H1 (cell line): ENCODE measurements around the gene CTXN1. TPM values are rescaled to one million over a fixed set of nuclear protein-coding genes. Genes with fewer than 3 reads are reported as not detected.

Source experiments
- CTCF ChIA-PET: fragments of 300-600 bp; sonication (Branson Sonifier 250); formaldehyde crosslinking; loops from one replicate; lab custom pipeline; 2021; ENCODE audit not compliant: partially characterized antibody; lab: Charles Lee
- POLR2A ChIA-PET: fragments of 300-600 bp; sonication (Branson Sonifier 250); formaldehyde crosslinking; loops from one replicate; lab custom pipeline; 2021; ENCODE audit warnings: inconsistent platforms; ENCODE audit not compliant: partially characterized antibody; lab: Charles Lee
- DNase-seq, 2 experiments: peaks; one replicate each; pipeline versions ENCODE4 v3.0.0 to v3.0.0-alpha.2; 2010 to 2022; ENCODE audit warnings: low spot score in 2 of 2, low read depth in 1 of 2, mixed read lengths in 1 of 2
- FAIRE-seq: peaks from 2 replicates; lab custom pipeline; 2011; peaks lifted over from hg19 to GRCh38; lab: Jason Lieb, UNC
- H2AFZ ChIP-seq: 2 replicates; pipeline ENCODE4 v1.8.1; 2012; ENCODE audit warnings: low read length, inconsistent platforms
- H2AK5ac ChIP-seq: 2 replicates; pipeline ENCODE4 v1.6.1; 2013; ENCODE audit warnings: low read depth, low read length
- H2BK120ac ChIP-seq: replicated peaks from 2 replicates; pipeline ENCODE3; 2013; ENCODE audit warnings: low read depth, low read length, inconsistent platforms
- H2BK12ac ChIP-seq: 2 replicates; pipeline ENCODE4 v1.6.1; 2013; ENCODE audit warnings: low read depth, low read length
- H2BK15ac ChIP-seq: 2 replicates; pipeline ENCODE4 v1.6.1; 2013; ENCODE audit warnings: low read length
- H2BK20ac ChIP-seq: 2 replicates; pipeline ENCODE4 v1.6.1; 2013; ENCODE audit warnings: low read length
- H2BK5ac ChIP-seq: 2 replicates; pipeline ENCODE4 v1.6.1; 2013; ENCODE audit warnings: low read depth, low read length
- H3K14ac ChIP-seq: 2 replicates; pipeline ENCODE4 v1.6.1; 2013; ENCODE audit warnings: inconsistent platforms; ENCODE audit not compliant: insufficient read length
- H3K18ac ChIP-seq: 2 replicates; pipeline ENCODE4 v1.6.1; 2013; ENCODE audit warnings: low read length; ENCODE audit errors: extremely low read depth
- H3K23ac ChIP-seq: 2 replicates; pipeline ENCODE4 v1.6.1; 2013; ENCODE audit warnings: inconsistent platforms; ENCODE audit not compliant: insufficient read length
- H3K23me2 ChIP-seq: 2 replicates; pipeline ENCODE4 v1.6.1; 2013; ENCODE audit warnings: low read depth, low read length
- H3K27ac ChIP-seq: 2 replicates; pipeline ENCODE4 v1.6.1; 2011; ENCODE audit warnings: low read depth, low read length, inconsistent platforms
- H3K27me3 ChIP-seq, 4 experiments: replicated peaks in 1 of 4; 1 replicate in 1 of 4; 2 replicates in 3 of 4; pipeline versions ENCODE4 v1.6.1 to v1.8.1; 2011 to 2013; ENCODE audit warnings: low read length in 3 of 4, mild to moderate bottlenecking in 3 of 4, inconsistent platforms in 2 of 4, mixed read lengths in 2 of 4, moderate library complexity in 1 of 4; ENCODE audit not compliant: control insufficient read depth in 3 of 4, insufficient read depth in 3 of 4; ENCODE audit errors: extremely low read depth in 1 of 4
- H3K36me3 ChIP-seq, 4 experiments: 2 replicates each; pipeline versions ENCODE4 v1.6.1 to v1.8.1; 2011 to 2013; ENCODE audit warnings: mild to moderate bottlenecking in 4 of 4, low read length in 3 of 4, moderate library complexity in 2 of 4, control low read depth in 1 of 4, inconsistent platforms in 1 of 4; ENCODE audit not compliant: insufficient read depth in 4 of 4, control insufficient read depth in 2 of 4
- H3K4ac ChIP-seq: replicated peaks from 2 replicates; pipeline ENCODE3; 2013; ENCODE audit warnings: low read length, low read depth, mixed read lengths, inconsistent platforms; ENCODE audit not compliant: insufficient read length
- H3K4me1 ChIP-seq, 4 experiments: replicated peaks in 1 of 4; 1 replicate in 1 of 4; 2 replicates in 3 of 4; pipeline versions ENCODE4 v1.6.1 to v1.8.1; 2011 to 2013; ENCODE audit warnings: low read length in 3 of 4, inconsistent platforms in 2 of 4, mixed read lengths in 1 of 4; ENCODE audit not compliant: insufficient read depth in 4 of 4, control insufficient read depth in 3 of 4
- H3K4me2 ChIP-seq, 2 experiments: 2 replicates each; pipeline versions ENCODE4 v1.6.1 to v1.8.1; 2011 to 2013; ENCODE audit warnings: low read depth in 2 of 2, low read length in 2 of 2, control low read depth in 1 of 2, inconsistent platforms in 1 of 2, mild to moderate bottlenecking in 1 of 2; ENCODE audit not compliant: insufficient read depth in 1 of 2
- H3K4me3 ChIP-seq, 4 experiments: fragments of 200-600, 300-600 bp in 1 of 4; sonication (generic), shearing (Covaris generic), sonication (Bioruptor Twin) in 1 of 4; 2 replicates each; pipeline versions ENCODE4 v1.5.1 to v1.8.1; 2011 to 2016; ENCODE audit warnings: low read length in 4 of 4, low read depth in 3 of 4, control low read depth in 2 of 4, inconsistent platforms in 2 of 4, mild to moderate bottlenecking in 2 of 4, mixed read lengths in 1 of 4, moderate library complexity in 1 of 4; ENCODE audit not compliant: insufficient read depth in 2 of 4; ENCODE audit errors: extremely low read depth in 1 of 4
- H3K56ac ChIP-seq: replicated peaks from 2 replicates; pipeline ENCODE3; 2013; ENCODE audit warnings: low read depth, mild to moderate bottlenecking, mixed read lengths, low read length, inconsistent platforms; ENCODE audit not compliant: insufficient read length
- H3K79me1 ChIP-seq: 2 replicates; pipeline ENCODE4 v1.6.1; 2013; ENCODE audit warnings: low read depth, low read length, control low read depth
- H3K79me2 ChIP-seq, 2 experiments: 2 replicates each; pipeline versions ENCODE4 v1.6.1 to v1.8.1; 2012 to 2013; ENCODE audit warnings: low read length in 2 of 2, mild to moderate bottlenecking in 2 of 2, inconsistent platforms in 1 of 2; ENCODE audit not compliant: insufficient read depth in 2 of 2, control insufficient read depth in 1 of 2
- H3K9ac ChIP-seq, 4 experiments: replicated peaks in 1 of 4; 1 replicate in 1 of 4; 2 replicates in 3 of 4; pipeline versions ENCODE4 v1.6.1 to v1.8.1; 2011 to 2013; ENCODE audit warnings: low read depth in 3 of 4, low read length in 3 of 4, control low read depth in 2 of 4, mild to moderate bottlenecking in 2 of 4, moderate library complexity in 2 of 4, inconsistent platforms in 1 of 4; ENCODE audit errors: extremely low read depth in 1 of 4
- H3K9me3 ChIP-seq, 2 experiments: 2 replicates each; pipeline versions ENCODE4 v1.6.1 to v1.8.1; 2012 to 2013; ENCODE audit warnings: mild to moderate bottlenecking in 2 of 2, moderate library complexity in 2 of 2, control low read depth in 1 of 2, inconsistent platforms in 1 of 2, low read depth in 1 of 2, low read length in 1 of 2, mixed read lengths in 1 of 2; ENCODE audit not compliant: insufficient read depth in 2 of 2
- H4K20me1 ChIP-seq, 2 experiments: replicated peaks in 1 of 2; 2 replicates each; pipeline versions ENCODE3 to v1.8.1; 2011 to 2013; ENCODE audit warnings: inconsistent platforms in 2 of 2, low read length in 2 of 2, mild to moderate bottlenecking in 1 of 2; ENCODE audit not compliant: insufficient read depth in 2 of 2, control insufficient read depth in 1 of 2
- H4K5ac ChIP-seq: 2 replicates; pipeline ENCODE4 v1.6.1; 2013; ENCODE audit warnings: low read length, low read depth, mixed read lengths, inconsistent platforms; ENCODE audit not compliant: insufficient read length
- H4K8ac ChIP-seq: 2 replicates; pipeline ENCODE4 v1.8.0; 2013; ENCODE audit warnings: mild to moderate bottlenecking, moderate library complexity, low read length, inconsistent platforms; ENCODE audit not compliant: insufficient read depth; ENCODE audit errors: extremely low read depth
- H4K91ac ChIP-seq: replicated peaks from 2 replicates; pipeline ENCODE3; 2013; ENCODE audit warnings: low read length, mixed read lengths, inconsistent platforms; ENCODE audit not compliant: insufficient read length
- CBX5 ChIP-seq: fragments of 300-800, 300-1000 bp; sonication (generic); IDR thresholded peaks from 2 replicates; pipeline ENCODE4 v1.7.1; 2016; ENCODE audit warnings: antibody characterized with exemption, low read length, low read depth
- CHD1 ChIP-seq: IDR thresholded peaks from 2 replicates; pipeline ENCODE4 v1.6.1; 2012; ENCODE audit warnings: low read depth, low read length, improper control_type of control experiment
- E2F6 ChIP-seq: IDR thresholded peaks from 2 replicates; pipeline ENCODE4 v1.6.1; 2012; ENCODE audit warnings: inconsistent platforms
- GABPA ChIP-seq: IDR thresholded peaks from 2 replicates; pipeline ENCODE4 v1.6.1; 2011; ENCODE audit warnings: mild to moderate bottlenecking, low read length, moderate library complexity, borderline replicate concordance; ENCODE audit not compliant: insufficient read depth
- KDM4A ChIP-seq: IDR thresholded peaks from one replicate; pipeline ENCODE4 v1.7.1; 2012; ENCODE audit warnings: low read depth, mild to moderate bottlenecking, moderate library complexity, low read length, inconsistent platforms; ENCODE audit not compliant: severe bottlenecking
- POU5F1 ChIP-seq: IDR thresholded peaks from 2 replicates; pipeline ENCODE4 v1.6.1; 2011; ENCODE audit warnings: low read depth, mild to moderate bottlenecking, low read length, moderate library complexity
- RAD21 ChIP-seq, 2 experiments: IDR thresholded peaks in 1 of 2; conservative IDR thresholded peaks in 1 of 2; 2 replicates each; pipeline ENCODE4 v1.6.1; 2011; ENCODE audit warnings: low read depth in 2 of 2, low read length in 2 of 2, improper control_type of control experiment in 1 of 2, inconsistent platforms in 1 of 2, mild to moderate bottlenecking in 1 of 2, moderate library complexity in 1 of 2
- RNF2 ChIP-seq: fragments of 200-900, 300-1000 bp; sonication (generic); IDR thresholded peaks from 2 replicates; pipeline ENCODE4 v1.7.1; 2016; ENCODE audit warnings: borderline replicate concordance, low read depth, mild to moderate bottlenecking, antibody characterized with exemption, low read length; ENCODE audit not compliant: poor library complexity, severe bottlenecking; ENCODE audit errors: missing control alignments
- WGBS, 2 experiments: shearing (Covaris generic) in 1 of 2; methylation state at CpG; one replicate each; pipeline versions ENCODE4 v1.1.6 to v1.1.7; 2013 to 2015; ENCODE audit warnings: low lambda C conversion rate in 2 of 2, mixed read lengths in 2 of 2, inconsistent platforms in 1 of 2, low coverage in 1 of 2, missing lambda C conversion rate in 1 of 2; ENCODE audit not compliant: insufficient replicate concordance in 2 of 2, insufficient coverage in 1 of 2, insufficient read length in 1 of 2; ENCODE audit errors: extremely low coverage in 1 of 2, missing lambda C conversion rate in 1 of 2; 5-methylcytosine and 5-hydroxymethylcytosine counted together
- polyA plus RNA-seq, 7 experiments: library from polyadenylated mRNA; depleted of rRNA in 3 of 7; stranded (reverse) in 5 of 7; unstranded in 2 of 7; fragments of >200 nt in 5 of 7; fragments of 200-250 nt in 2 of 7; gene quantifications; 1 replicate in 5 of 7; 2 replicates in 1 of 7; 4 replicates in 1 of 7; pipeline versions ENCODE4 v1.2.1 to v1.2.3, GENCODE V29; 2011 to 2013; ENCODE audit warnings: missing spikeins in 2 of 7, mixed read lengths in 2 of 7
- total RNA-seq: library from RNA; stranded (reverse); fragmentation: NEBNext Ultra II Directional; extraction: Animal tissue kit (Norgen Biotek cat#: 25700); gene quantifications from 2 replicates; pipeline ENCODE4 v1.2.1, GENCODE V29; 2021

The CTXN1 gene
- total and polyA plus RNA-seq, 2 of the 8 experiments (the other 6 are each of a cell fraction or from before 2014, with no cell fraction given) = 16.4 to 58.0 TPM

DNA sequence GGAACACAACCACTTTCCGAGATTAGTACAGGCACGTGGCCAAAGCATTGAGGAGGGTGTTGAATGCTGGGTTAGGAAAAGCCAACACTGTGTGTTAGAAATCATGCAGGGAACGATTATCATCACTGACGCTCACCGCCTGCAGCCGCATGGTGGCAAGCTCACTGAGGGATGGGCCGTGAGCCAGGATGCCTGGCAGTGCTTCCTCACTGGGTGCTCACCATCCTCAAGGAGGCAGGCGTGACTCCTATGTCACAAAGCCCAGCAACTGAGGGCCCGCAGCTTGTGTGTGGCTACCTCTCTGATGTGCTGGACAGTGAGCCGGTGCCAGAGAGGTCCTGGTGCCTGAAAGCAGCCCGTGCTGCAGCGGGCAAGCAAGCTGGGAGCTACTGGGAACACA, 47.9 kb upstream of the CTXN1 start:
- TF ChIP-seq POU5F1 (no peak), RAD21 (IDR thresholded peaks at IDR 0.05 in 1 of 2, conservative IDR thresholded peaks at IDR 0.05 in 1 of 2; ENCODE audit: low read depth in 2 of 2, low read length in 2 of 2) (no peak), CHD1 (no peak), RNF2 (no peak), CBX5 (no peak), E2F6 (no peak), KDM4A (no peak), GABPA (no peak)
- H3K56ac ChIP-seq = no peak overlapping the region

More for the DNA sequence above, 47.9 kb upstream of the CTXN1 start:
- no peaks in the 10 kb centered on the region for H3K27me3 ChIP-seq
- peaks cover 11% of the 10 kb centered on the region for H3K79me1 ChIP-seq
- H3K36me3 ChIP-seq = peaks cover 17 to 47% (median 34%) of the 10 kb centered on the region in 4 experiments; a peak in 6 of 8 replicates
- no peaks in the 10 kb centered on the region for H3K9me3 ChIP-seq
- H3K79me2 ChIP-seq = peaks cover 0 to under 1% of the 10 kb centered on the region in 2 experiments; a peak in 1 of 4 replicates
- H3K23me2 ChIP-seq = no peaks in the 10 kb centered on the region
- peaks cover 11 to 42% of the 10 kb centered on the region in 2 experiments for H4K20me1 ChIP-seq
- no peak overlapping the region for H2BK120ac ChIP-seq
- H3K27ac ChIP-seq = no peak overlapping the region
- no peak overlapping the region for H3K23ac ChIP-seq
- H2BK12ac ChIP-seq = no peak overlapping the region
- H3K4me1 ChIP-seq = peaks cover 0 to 7% (median 5%) of the 10 kb centered on the region in 4 experiments; a peak in 6 of 7 replicates
- no peak overlapping the region for H2AK5ac ChIP-seq
- 92% methylated on average over 12 of the region's 12 CpGs; no CpG with 5 or more reads in 1 of the 2 experiments for WGBS, 2 experiments
- no peak overlapping the region for H4K91ac ChIP-seq
- H3K4me2 ChIP-seq = no peak overlapping the region
- H3K14ac ChIP-seq = no peak overlapping the region
- no peak for FAIRE-seq
- no peak overlapping the region; a peak in 2 of 7 replicates for H3K9ac ChIP-seq
- DNase-seq = no peak
- ChIA-PET POLR2A (interaction anchor here (1.3 to 1.7 kb wide), 2 partner anchors 11 to 31 kb away, joined by 4 read pairs; partner anchors contain the start of gene ELAVL1), CTCF (interaction anchor here (0.5 to 1.1 kb wide), 6 partner anchors 14 to 159 kb away, joined by 3 to 4 read pairs (median 3); no protein-coding TSS in a partner anchor)
- no peak overlapping the region for H2BK20ac ChIP-seq
- no peak overlapping the region for H3K4me3 ChIP-seq
- H2BK15ac ChIP-seq = no peak overlapping the region
- H3K18ac ChIP-seq = no peak overlapping the region
- no peak overlapping the region for H2BK5ac ChIP-seq
- H4K5ac ChIP-seq = no peak overlapping the region
- no peak overlapping the region for H3K4ac ChIP-seq
- no peak overlapping the region for H4K8ac ChIP-seq
- H2AFZ ChIP-seq = no peak overlapping the region
